Stimulated activated CD8-positive, alpha-beta memory T cell treated with anti-CD3 and anti-CD28 coated beads, Interleukin-15, amount 100 ng/mL, for 48 hours (primary cell): Measurements from ENCODE around the gene ATXN2L.

Experiments
- DNase-seq, 2 donors: peaks; one replicate each; pipeline ENCODE4 v3.0.0-alpha.2; 2020; ENCODE audit warnings: low read depth in 2 of 2

The ATXN2L gene

GRCh38 chr16:28835864-28836760, 13.3 kb downstream of the ATXN2L start:
- DNase-seq = no peak

- no peak for DNase-seq
Measured at GRCh38 chr16:28836761-28837064, 13.9 kb downstream of the ATXN2L start.

GRCh38 chr16:28837672-28838557, 15.1 kb downstream of the ATXN2L start:
- no peak for DNase-seq

GRCh38 chr16:28838558-28838918, 15.7 kb downstream of the ATXN2L start:
- DNase-seq = no peak

- DNase-seq = no peak
Measured at GRCh38 chr16:28839004-28839639, 16.3 kb downstream of the ATXN2L start.

- no peak for DNase-seq
Measured at GRCh38 chr16:28839899-28840298, 17.1 kb downstream of the ATXN2L start.

- DNase-seq = no peak
Measured at GRCh38 chr16:28842696-28843095, 19.9 kb downstream of the ATXN2L start.

- no peak for DNase-seq
Measured at GRCh38 chr16:28843766-28844165, 21.0 kb downstream of the ATXN2L start.

GRCh38 chr16:28844226-28844885, 21.6 kb downstream of the ATXN2L start:
- no peak for DNase-seq

GRCh38 chr16:28845293-28845692, 22.5 kb downstream of the ATXN2L start:
- peak in 1 of 2 donors; percentile 30 for DNase-seq

GRCh38 chr16:28845761-28846079, 22.9 kb downstream of the ATXN2L start:
- no peak for DNase-seq

GRCh38 chr16:28846080-28846932, 23.5 kb downstream of the ATXN2L start, which contains the start of gene TUFM:
TUFM (minus strand) TSS chr16:28846348; CDS start chr16:28846269, 79 bp downstream.
- DNase-seq = peak; percentile 98

GRCh38 chr16:28846933-28847273, 24.1 kb downstream of the ATXN2L start:
- DNase-seq = no peak

- no peak for DNase-seq
Measured at GRCh38 chr16:28858421-28858820, 35.6 kb downstream of the ATXN2L start.

GRCh38 chr16:28859326-28859725, 36.5 kb downstream of the ATXN2L start:
- no peak for DNase-seq

GRCh38 chr16:28863929-28864793, 41.4 kb downstream of the ATXN2L start:
- no peak for DNase-seq

- no peak for DNase-seq
Measured at GRCh38 chr16:28865001-28865688, 42.3 kb downstream of the ATXN2L start.

- no peak for DNase-seq
Measured at GRCh38 chr16:28865722-28866453, 43.1 kb downstream of the ATXN2L start.

- no peak for DNase-seq
Measured at GRCh38 chr16:28866454-28866804, 43.6 kb downstream of the ATXN2L start.
